ENCODE measurements around the gene PPP1R9B. TPM values are rescaled to one million over a fixed set of nuclear protein-coding genes. Genes with fewer than 3 reads are reported as not detected.

The PPP1R9B gene
- polyA plus RNA-seq, 3 donors = 39.5 to 59.3 (median 46.2) TPM

DNA sequence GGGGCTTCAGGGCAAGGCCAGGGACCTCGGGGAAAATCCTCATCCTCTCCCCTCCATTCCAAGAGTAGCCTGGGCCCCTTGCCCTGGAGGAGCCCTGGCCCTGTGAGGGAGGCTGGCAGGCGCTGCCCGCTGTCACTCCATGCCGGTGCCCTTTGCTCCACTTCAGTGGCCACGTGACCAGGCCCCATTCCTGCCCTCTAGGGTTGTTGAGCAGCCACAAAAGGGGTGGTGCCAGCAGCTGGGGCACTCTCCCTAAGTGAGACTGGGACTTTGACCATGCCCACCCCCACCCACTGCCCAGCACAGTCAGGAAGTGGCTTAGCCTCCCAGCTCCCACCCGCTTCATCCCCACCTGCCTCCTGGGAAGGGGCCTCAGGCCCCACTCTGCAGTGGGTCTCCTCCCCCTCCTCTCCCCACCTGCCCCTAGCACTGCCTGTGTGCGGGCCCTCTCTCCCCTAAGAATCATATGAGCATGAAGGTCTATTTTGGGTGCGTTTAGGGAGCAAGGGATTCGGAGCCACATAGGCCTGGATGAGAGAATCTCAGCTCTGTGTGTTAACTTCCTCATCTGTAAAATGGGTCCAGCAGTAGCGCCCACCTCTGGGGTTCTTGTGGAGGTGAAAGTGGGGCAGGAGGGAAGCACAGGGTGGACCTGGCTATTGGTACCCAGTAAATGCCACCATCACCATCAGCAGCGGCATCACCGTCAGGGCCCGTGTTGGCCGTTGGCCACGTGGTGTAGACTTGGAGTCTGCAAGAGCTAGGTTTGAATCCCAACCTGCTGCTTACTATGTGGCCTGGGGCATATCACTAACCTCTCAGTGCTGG is 48.1 kb downstream of the PPP1R9B start:
- peak in 3 of 11 donors; percentile 42 to 80 (median 52) for DNase-seq (ENCODE audit: extremely low read depth in 1 of 11, low read depth in 9 of 11, low spot score in 4 of 11)

- DNase-seq (ENCODE audit: extremely low read depth in 1 of 11, low read depth in 9 of 11, low spot score in 4 of 11) = peak in 1 of 11 donors; percentile 48
Measured at GRCh38 chr17:50101346-50102163, 48.9 kb downstream of the PPP1R9B start.

DNA sequence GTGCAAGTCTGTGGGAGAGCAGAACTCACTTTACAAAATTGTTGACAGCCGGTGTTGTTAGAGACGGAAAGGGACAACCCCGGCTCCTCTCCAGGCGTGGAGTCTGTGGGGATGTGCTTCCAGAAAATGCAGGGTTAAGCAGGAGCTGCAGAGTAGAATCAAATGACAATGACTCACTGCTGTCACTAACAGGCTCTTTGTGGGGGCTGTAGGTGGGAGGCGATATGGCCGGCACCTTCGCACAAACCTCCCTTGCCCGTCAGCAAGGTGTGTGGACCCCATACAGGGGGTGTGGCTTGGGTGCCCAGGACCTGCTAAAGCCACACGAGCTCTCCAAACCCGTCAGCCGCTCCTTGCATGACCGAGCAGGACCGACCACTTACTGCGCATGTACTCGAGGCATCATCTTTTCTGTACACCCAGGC is 49.5 kb downstream of the PPP1R9B start:
- no peak for DNase-seq (ENCODE audit: extremely low read depth in 1 of 11, low read depth in 9 of 11, low spot score in 4 of 11)

DNA sequence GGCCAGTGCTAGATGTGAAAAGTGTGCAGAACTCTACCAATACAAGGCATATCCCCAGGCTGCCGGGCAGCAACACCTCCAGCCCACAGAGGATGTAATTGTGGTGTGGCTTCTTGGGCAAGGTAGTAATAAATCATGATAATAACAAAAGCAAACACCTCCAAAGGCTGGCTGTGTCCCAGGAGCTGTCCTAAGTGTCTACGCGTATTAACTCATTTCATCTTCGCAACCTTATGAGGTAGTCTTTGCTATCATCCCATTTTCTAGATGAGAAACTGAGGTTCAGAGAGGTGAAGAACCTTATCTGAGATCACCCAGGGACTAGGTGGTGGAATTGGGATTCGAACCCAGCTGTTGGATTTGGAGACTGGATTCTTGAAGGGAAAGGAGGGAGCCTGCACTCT is 50.0 kb downstream of the PPP1R9B start:
- no peak for DNase-seq (ENCODE audit: extremely low read depth in 1 of 11, low read depth in 9 of 11, low spot score in 4 of 11)

DNA sequence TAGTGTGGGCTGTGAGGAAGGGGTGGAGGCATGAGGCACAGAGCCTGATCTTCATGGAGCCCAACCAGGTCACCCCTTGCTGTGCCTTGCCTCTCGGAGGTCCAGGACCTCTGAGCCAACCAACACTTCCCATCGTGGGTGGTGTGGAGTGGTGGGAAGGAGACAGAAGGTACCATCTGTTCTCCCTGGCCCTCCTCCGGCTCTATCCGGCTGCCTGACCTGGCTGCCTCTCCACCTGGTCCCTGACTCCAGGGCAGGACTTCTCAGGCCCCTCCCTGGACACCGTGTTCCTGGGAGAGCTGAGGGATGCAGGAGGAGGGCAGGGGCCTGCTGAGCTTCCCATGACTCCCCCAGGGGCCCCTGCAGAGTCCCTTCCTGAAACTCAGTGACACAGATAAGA is 51.5 kb downstream of the PPP1R9B start:
- no peak for DNase-seq (ENCODE audit: extremely low read depth in 1 of 11, low read depth in 9 of 11, low spot score in 4 of 11)

GRCh38 chr17:50098583-50098982 is 51.9 kb downstream of the PPP1R9B start:
- no peak for DNase-seq (ENCODE audit: extremely low read depth in 1 of 11, low read depth in 9 of 11, low spot score in 4 of 11)

DNA sequence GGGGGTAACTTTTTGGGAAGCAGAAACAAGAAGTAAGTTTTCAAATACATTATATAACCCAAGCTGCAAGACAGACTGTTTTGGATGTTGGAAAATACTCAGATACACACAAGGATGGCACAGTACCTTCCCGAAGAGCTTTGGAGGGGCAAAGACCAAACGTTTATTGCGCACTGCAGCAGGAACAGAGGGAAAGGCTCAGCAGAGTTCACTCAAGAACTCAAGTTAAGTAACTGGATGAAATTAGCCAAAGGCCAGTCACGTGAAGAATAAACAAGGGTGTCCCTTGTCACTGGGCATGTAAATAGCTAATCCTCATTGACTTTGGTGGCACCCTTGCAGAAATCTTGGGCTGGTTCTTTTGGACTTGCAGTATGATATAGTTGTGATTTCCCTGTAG is 52.6 kb downstream of the PPP1R9B start:
- DNase-seq (ENCODE audit: extremely low read depth in 1 of 11, low read depth in 9 of 11, low spot score in 4 of 11) = no peak

GRCh38 chr17:50097455-50097854 is 53.0 kb downstream of the PPP1R9B start:
- DNase-seq (ENCODE audit: extremely low read depth in 1 of 11, low read depth in 9 of 11, low spot score in 4 of 11) = no peak

DNA sequence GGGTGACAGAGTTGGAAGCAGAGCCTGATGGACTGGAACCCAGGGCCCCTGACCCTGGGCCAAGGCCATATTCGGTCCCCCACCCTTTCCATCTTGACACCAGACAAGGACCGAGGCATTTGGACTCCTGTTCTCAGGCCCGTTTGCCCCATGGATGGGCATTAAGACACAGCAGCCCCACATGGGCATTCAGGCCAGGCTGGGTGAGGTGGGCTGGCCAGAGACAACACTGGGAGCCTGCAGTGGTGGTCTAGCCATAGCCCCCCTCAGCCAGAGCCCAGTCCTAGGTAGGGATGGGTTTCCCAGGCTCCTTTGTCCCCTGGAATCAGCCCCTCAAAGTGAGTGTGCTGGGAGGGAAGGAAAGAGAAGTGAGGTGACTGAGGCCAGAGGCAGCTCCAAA is 53.7 kb downstream of the PPP1R9B start:
- DNase-seq (ENCODE audit: extremely low read depth in 1 of 11, low read depth in 9 of 11, low spot score in 4 of 11) = no peak

GRCh38 chr17:50096092-50096491 is 54.4 kb downstream of the PPP1R9B start:
- no peak for DNase-seq (ENCODE audit: extremely low read depth in 1 of 11, low read depth in 9 of 11, low spot score in 4 of 11)

GRCh38 chr17:50095626-50096037 is 54.8 kb downstream of the PPP1R9B start:
- no peak for DNase-seq (ENCODE audit: extremely low read depth in 1 of 11, low read depth in 9 of 11, low spot score in 4 of 11)

- peak; percentile 81 to 97 (median 94) for DNase-seq (ENCODE audit: extremely low read depth in 1 of 11, low read depth in 9 of 11, low spot score in 4 of 11)
Measured at GRCh38 chr17:50094753-50095619, 55.5 kb downstream of the PPP1R9B start, which contains the start of gene PDK2. Gene PDK2, plus strand, starts transcription at chr17:50095351. Its CDS starts 85 bp downstream, at chr17:50095436.

- DNase-seq (ENCODE audit: extremely low read depth in 1 of 11, low read depth in 9 of 11, low spot score in 4 of 11) = peak in 10 of 11 donors; percentile 83 to 95 (median 88)
Measured at GRCh38 chr17:50094243-50094752, 56.2 kb downstream of the PPP1R9B start.

- no peak for DNase-seq (ENCODE audit: extremely low read depth in 1 of 11, low read depth in 9 of 11, low spot score in 4 of 11)
Measured at GRCh38 chr17:50093807-50094206, 56.7 kb downstream of the PPP1R9B start.

DNA sequence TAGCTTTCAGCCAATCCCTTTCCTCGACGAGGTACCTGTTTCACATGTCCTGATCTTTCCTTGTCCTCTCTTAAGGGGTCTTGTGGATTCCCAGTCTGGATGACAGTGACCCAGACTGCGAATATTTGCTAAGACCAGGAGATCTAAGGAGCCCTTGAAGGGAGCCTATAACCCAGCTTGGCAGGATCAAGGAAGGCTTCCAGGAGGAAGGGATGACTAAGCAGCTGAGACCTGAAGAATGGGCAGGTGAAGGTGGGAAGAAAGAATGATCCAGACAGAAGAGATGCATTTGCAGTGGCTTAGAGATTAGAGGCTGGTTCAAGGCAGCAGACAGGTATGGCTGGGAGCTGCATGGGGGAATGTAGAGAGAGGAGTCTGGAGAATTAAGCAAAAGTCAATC is 57.2 kb downstream of the PPP1R9B start:
- no peak for DNase-seq (ENCODE audit: extremely low read depth in 1 of 11, low read depth in 9 of 11, low spot score in 4 of 11)

DNA sequence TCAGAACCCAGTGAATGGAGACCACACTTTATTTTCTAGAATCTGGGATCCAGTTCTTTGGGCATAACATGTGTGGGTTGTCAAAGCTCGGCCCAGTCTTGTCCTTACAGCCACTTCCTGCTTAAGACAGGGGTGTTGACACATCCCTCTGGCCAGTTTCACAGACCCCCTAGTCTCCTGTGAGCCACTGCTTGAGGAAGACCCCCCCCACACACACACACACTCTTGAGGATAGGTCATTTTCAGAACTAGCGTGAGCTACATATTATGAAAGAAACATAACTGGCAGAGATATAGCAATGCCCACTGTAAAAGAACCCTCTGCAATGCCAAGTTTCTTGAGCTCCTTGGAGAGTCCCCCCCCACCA is 58.6 kb downstream of the PPP1R9B start:
- no peak for DNase-seq (ENCODE audit: extremely low read depth in 1 of 11, low read depth in 9 of 11, low spot score in 4 of 11)

DNA sequence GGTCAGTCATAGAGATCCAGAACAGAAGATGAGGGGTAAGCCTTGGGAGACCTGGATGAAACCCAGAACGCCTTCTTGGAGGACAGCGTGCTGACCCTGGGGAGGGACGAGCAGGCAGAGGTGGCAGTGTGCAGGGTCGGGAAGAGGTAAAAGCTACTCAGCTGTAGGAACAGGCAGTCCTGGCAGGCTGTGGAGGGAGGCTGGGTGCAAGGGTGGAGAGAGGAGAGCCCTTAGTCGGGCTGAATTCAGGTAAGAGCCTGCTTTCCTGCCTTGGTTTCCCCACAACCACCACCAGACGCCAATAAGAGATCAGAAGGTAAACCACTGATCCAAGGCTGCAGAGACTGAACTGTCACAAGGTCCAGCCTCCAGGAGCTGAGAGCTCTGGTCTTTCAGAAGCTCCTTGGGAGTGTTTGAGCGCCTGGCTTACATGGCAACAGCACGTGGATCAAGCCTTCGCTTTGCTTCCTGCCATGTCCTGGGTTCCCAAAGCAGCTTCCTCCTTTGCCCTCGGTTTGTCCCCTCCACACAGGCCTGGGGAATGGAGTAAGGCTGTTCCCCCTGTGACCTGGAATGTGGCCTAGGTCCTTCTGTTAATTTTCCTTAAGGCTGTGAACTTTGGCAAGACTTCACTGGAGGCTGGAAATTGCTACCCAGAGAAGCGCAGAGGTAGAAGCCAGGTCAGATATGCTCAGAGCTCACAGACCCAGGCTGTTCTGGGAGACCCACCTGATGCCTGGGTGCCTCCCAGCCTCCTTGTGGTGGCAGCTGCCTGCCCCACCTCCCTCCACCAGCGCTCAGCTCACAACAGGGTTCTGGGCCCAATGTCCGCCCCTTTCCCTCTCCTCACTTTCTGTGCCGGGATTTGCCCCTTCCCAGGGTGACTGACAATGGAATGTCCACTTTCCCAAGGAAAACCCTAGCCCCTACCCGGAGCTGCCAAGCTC is 59.2 kb downstream of the PPP1R9B start:
- DNase-seq (ENCODE audit: extremely low read depth in 1 of 11, low read depth in 9 of 11, low spot score in 4 of 11) = no peak

- DNase-seq (ENCODE audit: extremely low read depth in 1 of 11, low read depth in 9 of 11, low spot score in 4 of 11) = no peak
Measured at GRCh38 chr17:50090071-50090470, 60.4 kb downstream of the PPP1R9B start.
